T-helper 2 cell treated with Interferon-gamma antibody and Interleukin-4, amounts not matched to agents 100 ng/mL and 5 ng/mL, for 36 hours (primary cell): ENCODE results near the gene PIK3AP1. TPM values are rescaled to one million over a fixed set of nuclear protein-coding genes. Genes with fewer than 3 reads are reported as not detected.

Experiments used
- intact Hi-C: fragments of 100-400 bp; cut with micrococcal nuclease; formaldehyde crosslinking; loops from one replicate; pipeline ENCODE4 v1.15.1; 2023
- total RNA-seq: library from RNA; stranded (reverse); gene quantifications from 2 replicates; pipeline ENCODE4 v1.2.3, GENCODE V29; 2022

PIK3AP1 gene
- total RNA-seq, 1 donor from 2014 or later = 3.1 TPM

- intact Hi-C loops = no loop called here
Measured at GRCh38 chr10:96646751-96647166, 73.6 kb downstream of the PIK3AP1 start.

- intact Hi-C loops = no loop called here
Measured at GRCh38 chr10:96646301-96646700, 74.0 kb downstream of the PIK3AP1 start.

GRCh38 chr10:96645191-96645721, 75.1 kb downstream of the PIK3AP1 start:
- intact Hi-C loops = no loop called here

- intact Hi-C loops = loop anchor here (5.0 kb wide), 1 partner anchor 78 kb away; the partner anchor contains the start of gene PIK3AP1
Measured at GRCh38 chr10:96643920-96644319, 76.4 kb downstream of the PIK3AP1 start.

- intact Hi-C loops = loop anchor here (5.0 kb wide), 1 partner anchor 79 kb away; the partner anchor contains the start of gene PIK3AP1
Measured at GRCh38 chr10:96642973-96643372, 77.3 kb downstream of the PIK3AP1 start.

- intact Hi-C loops = loop anchor here (5.0 kb wide), 1 partner anchor 80 kb away; the partner anchor contains the start of gene PIK3AP1
Measured at GRCh38 chr10:96642530-96642929, 77.8 kb downstream of the PIK3AP1 start.

- intact Hi-C loops = loop anchor here (1.0 to 5.0 kb wide), 3 partner anchors 81 to 385 kb away; partner anchors contain the start of gene PIK3AP1
Measured at GRCh38 chr10:96641396-96642295, 78.7 kb downstream of the PIK3AP1 start.

GRCh38 chr10:96639899-96640298, 80.4 kb downstream of the PIK3AP1 start:
- intact Hi-C loops = loop anchor here (2.0 to 5.0 kb wide), 2 partner anchors 82 to 387 kb away; partner anchors contain the start of gene PIK3AP1

- intact Hi-C loops = no loop called here
Measured at GRCh38 chr10:96638696-96639095, 81.6 kb downstream of the PIK3AP1 start.

- intact Hi-C loops = no loop called here
Measured at GRCh38 chr10:96638120-96638519, 82.2 kb downstream of the PIK3AP1 start.

- intact Hi-C loops = no loop called here
Measured at GRCh38 chr10:96637709-96638108, 82.6 kb downstream of the PIK3AP1 start.

GRCh38 chr10:96636551-96636950, 83.8 kb downstream of the PIK3AP1 start:
- intact Hi-C loops = no loop called here

- intact Hi-C loops = no loop called here
Measured at GRCh38 chr10:96632974-96633710, 87.2 kb downstream of the PIK3AP1 start.

- intact Hi-C loops = no loop called here
Measured at GRCh38 chr10:96627292-96627691, 93.0 kb downstream of the PIK3AP1 start.

GRCh38 chr10:96626795-96627194, 93.5 kb downstream of the PIK3AP1 start:
- intact Hi-C loops = no loop called here

GRCh38 chr10:96625173-96625572, 95.1 kb downstream of the PIK3AP1 start:
- intact Hi-C loops = no loop called here

GRCh38 chr10:96622013-96622787, 98.1 kb downstream of the PIK3AP1 start:
- intact Hi-C loops = no loop called here

- intact Hi-C loops = no loop called here
Measured at GRCh38 chr10:96619796-96620773, 100.2 kb downstream of the PIK3AP1 start.

- intact Hi-C loops = no loop called here
Measured at GRCh38 chr10:96619120-96619519, 101.2 kb downstream of the PIK3AP1 start.

GRCh38 chr10:96618653-96619052, 101.7 kb downstream of the PIK3AP1 start:
- intact Hi-C loops = no loop called here
